Measurements from ENCODE around the gene PCDH15.

- TF ChIP-seq CTCF (IDR thresholded peaks at IDR 0.05; ENCODE audit: borderline replicate concordance, extremely low read depth, low read length, poor library complexity, severe bottlenecking) (no peak), EZH2 (IDR thresholded peaks at IDR 0.05; ENCODE audit: borderline replicate concordance, low read depth, low read length, severe bottlenecking) (no peak)
These were observed 566.2 kb downstream of the PCDH15 start for GRCh38 chr10:54234832-54235231.

All from DND-41 (cell line).